GM18526 (cell line): ENCODE measurements around the gene OXSR1.

Source experiments
- POLR2A ChIP-seq: IDR thresholded peaks from 3 replicates; pipeline ENCODE4 v1.6.1; 2011; ENCODE audit not compliant: insufficient read length; ENCODE audit errors: extremely low read depth

The OXSR1 gene

GRCh38 chr3:38281895-38282686 is 116.8 kb downstream of the OXSR1 start, which contains the start of gene SLC22A14:
SLC22A14 (plus strand) TSS chr3:38282294; CDS start chr3:38306027, 23,733 bp downstream.
- no peak for TF ChIP-seq POLR2A

GRCh38 chr3:38283810-38284755 is 118.7 kb downstream of the OXSR1 start:
- no peak for TF ChIP-seq POLR2A

- no peak for TF ChIP-seq POLR2A
Measured at GRCh38 chr3:38284756-38285150, 119.4 kb downstream of the OXSR1 start.

- TF ChIP-seq POLR2A: no peak
Measured at GRCh38 chr3:38297537-38297936, 132.2 kb downstream of the OXSR1 start.

GRCh38 chr3:38297947-38298711 is 132.8 kb downstream of the OXSR1 start:
- TF ChIP-seq POLR2A: no peak
